ENCODE data around the gene WIPF2. TPM values are rescaled to one million over a fixed set of nuclear protein-coding genes. Genes with fewer than 3 reads are reported as not detected.

The WIPF2 gene
- total and polyA plus RNA-seq, 2 experiments from 2014 or later = 9.2 TPM

DNA sequence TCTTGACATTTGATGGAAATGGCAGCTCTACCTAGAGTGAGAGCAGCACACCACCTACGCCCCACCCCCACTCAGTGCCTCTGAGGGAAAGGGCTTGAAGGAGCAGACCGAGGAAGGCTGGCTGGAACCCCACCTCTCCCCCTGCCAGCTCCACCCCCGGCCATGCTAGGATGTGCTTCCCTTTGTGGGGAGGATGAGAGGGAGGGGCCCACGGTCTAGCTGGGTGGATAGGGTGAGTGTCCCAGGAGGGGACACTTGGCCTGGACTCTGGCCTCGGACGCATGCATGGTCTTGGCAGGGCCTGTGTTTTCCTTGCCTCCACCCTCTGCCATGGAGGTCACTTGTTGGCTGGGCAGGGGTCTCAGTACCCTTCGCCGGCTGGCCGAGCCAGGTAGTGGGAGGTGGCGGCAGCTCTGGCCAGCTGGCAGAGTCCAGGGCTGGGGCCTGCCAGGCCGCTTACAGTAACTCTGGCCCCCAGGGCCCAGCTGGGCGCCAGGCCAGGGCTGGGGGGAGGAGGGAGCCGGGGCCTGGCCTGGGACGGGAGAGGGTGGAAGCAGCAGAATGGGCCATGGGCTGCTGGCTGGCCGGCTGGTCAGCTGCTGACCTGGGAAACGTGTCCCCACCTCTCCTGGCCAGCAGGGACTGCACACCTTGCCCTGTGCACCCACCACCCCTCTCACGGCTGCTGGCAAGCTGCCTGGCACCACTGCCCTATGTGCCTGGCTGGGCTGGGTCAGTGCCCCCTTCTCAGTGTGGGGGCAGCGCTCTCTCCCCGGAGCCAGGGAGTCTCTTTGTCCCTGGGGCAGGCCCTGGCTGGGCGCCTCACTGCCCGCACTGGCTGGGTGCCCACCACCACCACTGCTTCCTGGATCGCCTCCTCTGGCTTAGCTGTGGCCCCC is 112.9 kb downstream of the WIPF2 start:
- H3K4me3 Mint-ChIP-seq = no peak overlapping the region
- no peaks in the 10 kb centered on the region for H3K36me3 ChIP-seq (ENCODE audit: insufficient read depth)

More for the DNA sequence above, 112.9 kb downstream of the WIPF2 start:
- Mint-ChIP-seq H3K36me3 (ENCODE audit: low read depth) (peaks cover 12% of the 10 kb centered on the region), H3K27me3 (ENCODE audit: insufficient read depth, low read depth, poor library complexity) (peaks cover 12% of the 10 kb centered on the region), H3K27ac (no peak overlapping the region), H3K4me1 (peaks cover 26% of the 10 kb centered on the region), H3K9me3 (no peaks in the 10 kb centered on the region; the same call in 2 of the 3 replicates)
- H4K20me1 ChIP-seq (replicated peaks; ENCODE audit: insufficient read depth) = peaks cover 19% of the 10 kb centered on the region
- no peak overlapping the region for H2AFZ ChIP-seq
- 0 out of 2 replicates have a peak, but pooled peaks cover 3% of the 10 kb centered on the region for H3K27me3 ChIP-seq (ENCODE audit: insufficient read depth)
- no peaks in the 10 kb centered on the region for H3K9me2 ChIP-seq (ENCODE audit: insufficient read depth)
- H3K27ac ChIP-seq (ENCODE audit: low read depth) = no peak overlapping the region
- ATAC-seq (peak; percentile 60), DNase-seq (ENCODE audit: low spot score) (no peak)
- TF ChIP-seq POLR2AphosphoS5 (IDR thresholded peaks at IDR 0.05; ENCODE audit: low read depth) = no peak
- no peak for TF ChIP-seq NANOG (IDR thresholded peaks at IDR 0.05; ENCODE audit: borderline replicate concordance)
- no peak for TF ChIP-seq CREB1 (CRISPR knock-in tag; IDR thresholded peaks at IDR 0.05; ENCODE audit: low read depth)
- TF ChIP-seq, protein P1, sequence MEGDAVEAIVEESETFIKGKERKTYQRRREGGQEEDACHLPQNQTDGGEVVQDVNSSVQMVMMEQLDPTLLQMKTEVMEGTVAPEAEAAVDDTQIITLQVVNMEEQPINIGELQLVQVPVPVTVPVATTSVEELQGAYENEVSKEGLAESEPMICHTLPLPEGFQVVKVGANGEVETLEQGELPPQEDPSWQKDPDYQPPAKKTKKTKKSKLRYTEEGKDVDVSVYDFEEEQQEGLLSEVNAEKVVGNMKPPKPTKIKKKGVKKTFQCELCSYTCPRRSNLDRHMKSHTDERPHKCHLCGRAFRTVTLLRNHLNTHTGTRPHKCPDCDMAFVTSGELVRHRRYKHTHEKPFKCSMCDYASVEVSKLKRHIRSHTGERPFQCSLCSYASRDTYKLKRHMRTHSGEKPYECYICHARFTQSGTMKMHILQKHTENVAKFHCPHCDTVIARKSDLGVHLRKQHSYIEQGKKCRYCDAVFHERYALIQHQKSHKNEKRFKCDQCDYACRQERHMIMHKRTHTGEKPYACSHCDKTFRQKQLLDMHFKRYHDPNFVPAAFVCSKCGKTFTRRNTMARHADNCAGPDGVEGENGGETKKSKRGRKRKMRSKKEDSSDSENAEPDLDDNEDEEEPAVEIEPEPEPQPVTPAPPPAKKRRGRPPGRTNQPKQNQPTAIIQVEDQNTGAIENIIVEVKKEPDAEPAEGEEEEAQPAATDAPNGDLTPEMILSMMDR (conservative IDR thresholded peaks at IDR 0.05; ENCODE audit: low read depth in 2 of 2) = no peak
- no peak for TF ChIP-seq EZH2 (IDR thresholded peaks at IDR 0.05; ENCODE audit: low read depth, unreplicated experiment)
- TF ChIP-seq, protein P2, sequence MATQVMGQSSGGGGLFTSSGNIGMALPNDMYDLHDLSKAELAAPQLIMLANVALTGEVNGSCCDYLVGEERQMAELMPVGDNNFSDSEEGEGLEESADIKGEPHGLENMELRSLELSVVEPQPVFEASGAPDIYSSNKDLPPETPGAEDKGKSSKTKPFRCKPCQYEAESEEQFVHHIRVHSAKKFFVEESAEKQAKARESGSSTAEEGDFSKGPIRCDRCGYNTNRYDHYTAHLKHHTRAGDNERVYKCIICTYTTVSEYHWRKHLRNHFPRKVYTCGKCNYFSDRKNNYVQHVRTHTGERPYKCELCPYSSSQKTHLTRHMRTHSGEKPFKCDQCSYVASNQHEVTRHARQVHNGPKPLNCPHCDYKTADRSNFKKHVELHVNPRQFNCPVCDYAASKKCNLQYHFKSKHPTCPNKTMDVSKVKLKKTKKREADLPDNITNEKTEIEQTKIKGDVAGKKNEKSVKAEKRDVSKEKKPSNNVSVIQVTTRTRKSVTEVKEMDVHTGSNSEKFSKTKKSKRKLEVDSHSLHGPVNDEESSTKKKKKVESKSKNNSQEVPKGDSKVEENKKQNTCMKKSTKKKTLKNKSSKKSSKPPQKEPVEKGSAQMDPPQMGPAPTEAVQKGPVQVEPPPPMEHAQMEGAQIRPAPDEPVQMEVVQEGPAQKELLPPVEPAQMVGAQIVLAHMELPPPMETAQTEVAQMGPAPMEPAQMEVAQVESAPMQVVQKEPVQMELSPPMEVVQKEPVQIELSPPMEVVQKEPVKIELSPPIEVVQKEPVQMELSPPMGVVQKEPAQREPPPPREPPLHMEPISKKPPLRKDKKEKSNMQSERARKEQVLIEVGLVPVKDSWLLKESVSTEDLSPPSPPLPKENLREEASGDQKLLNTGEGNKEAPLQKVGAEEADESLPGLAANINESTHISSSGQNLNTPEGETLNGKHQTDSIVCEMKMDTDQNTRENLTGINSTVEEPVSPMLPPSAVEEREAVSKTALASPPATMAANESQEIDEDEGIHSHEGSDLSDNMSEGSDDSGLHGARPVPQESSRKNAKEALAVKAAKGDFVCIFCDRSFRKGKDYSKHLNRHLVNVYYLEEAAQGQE (IDR thresholded peaks at IDR 0.05; ENCODE audit: unreplicated experiment) = no peak
- no peak for TF ChIP-seq EZH2phosphoT487 (IDR thresholded peaks at IDR 0.05; ENCODE audit: unreplicated experiment)
- TF ChIP-seq JUNB (IDR thresholded peaks at IDR 0.05; ENCODE audit: unreplicated experiment) = no peak
- no peak for TF ChIP-seq ZNF114 (CRISPR knock-in tag; IDR thresholded peaks at IDR 0.05)
- TF ChIP-seq STAT1 (IDR thresholded peaks at IDR 0.05; ENCODE audit: unreplicated experiment) = no peak
- no peak overlapping the region for H3K4me3 ChIP-seq
- H3K4me1 ChIP-seq (ENCODE audit: insufficient read depth) = no peaks in the 10 kb centered on the region; the same call in 1 of the 2 replicates
- H3K79me2 ChIP-seq (replicated peaks; ENCODE audit: insufficient read depth) = peaks cover 9% of the 10 kb centered on the region; the same call in 1 of the 2 replicates
- no peaks in the 10 kb centered on the region for H3F3A ChIP-seq (replicated peaks; ENCODE audit: low read depth)
- no peak overlapping the region for H3K4me2 ChIP-seq

Small RNA genes within 50 kb of the gene (microRNA-seq; reads per million reads assigned to microRNA genes)
- gene MIR6867 = not detected

Small RNA genes within 50 kb of the gene (small RNA-seq; reads per million reads assigned to genes)
- not detected for gene MIR6867 (ENCODE audit: low replicate concordance)

Other genes starting within 250 kb of the WIPF2 start
- gene PSMD3, start 238.5 kb upstream of the WIPF2 start, total RNA-seq (2014; rRNA removed; shearing (Covaris generic)) = 200 and 217 TPM in 2 replicates
- 100 and 112 TPM in 2 replicates for gene PSMD3, start 238.5 kb upstream of the WIPF2 start, polyA plus RNA-seq (2016; fragmentation: Nextera tagmentation; extraction: Ambion mirVana)
- 1.2 TPM in 1 of 2 replicates, not detected in the other for gene CSF3, start 203.9 kb upstream of the WIPF2 start, total RNA-seq (2014; rRNA removed; shearing (Covaris generic))
- not detected in 2 replicates for gene CSF3, start 203.9 kb upstream of the WIPF2 start, polyA plus RNA-seq (2016; fragmentation: Nextera tagmentation; extraction: Ambion mirVana)
- 88.9 and 95.1 TPM in 2 replicates for gene MED24, start 164.9 kb upstream of the WIPF2 start, total RNA-seq (2014; rRNA removed; shearing (Covaris generic))
- 44.4 and 44.8 TPM in 2 replicates for gene MED24, start 164.9 kb upstream of the WIPF2 start, polyA plus RNA-seq (2016; fragmentation: Nextera tagmentation; extraction: Ambion mirVana)
- gene THRA, start 156.3 kb upstream of the WIPF2 start, total RNA-seq (2014; rRNA removed; shearing (Covaris generic)) = 9.6 and 10.5 TPM in 2 replicates
- 3.4 and 3.6 TPM in 2 replicates for gene THRA, start 156.3 kb upstream of the WIPF2 start, polyA plus RNA-seq (2016; fragmentation: Nextera tagmentation; extraction: Ambion mirVana)
- 3.6 and 4.2 TPM in 2 replicates for gene NR1D1, start 118.7 kb upstream of the WIPF2 start, total RNA-seq (2014; rRNA removed; shearing (Covaris generic))
- 3.1 and 3.3 TPM in 2 replicates for gene NR1D1, start 118.7 kb upstream of the WIPF2 start, polyA plus RNA-seq (2016; fragmentation: Nextera tagmentation; extraction: Ambion mirVana)
- 52.5 and 56.5 TPM in 2 replicates for gene MSL1, start 97.3 kb upstream of the WIPF2 start, total RNA-seq (2014; rRNA removed; shearing (Covaris generic))
- gene MSL1, start 97.3 kb upstream of the WIPF2 start, polyA plus RNA-seq (2016; fragmentation: Nextera tagmentation; extraction: Ambion mirVana) = 14.3 and 16.2 TPM in 2 replicates
- gene CASC3, start 78.8 kb upstream of the WIPF2 start, total RNA-seq (2014; rRNA removed; shearing (Covaris generic)) = 76.1 and 82.9 TPM in 2 replicates
- 34.4 and 37.5 TPM in 2 replicates for gene CASC3, start 78.8 kb upstream of the WIPF2 start, polyA plus RNA-seq (2016; fragmentation: Nextera tagmentation; extraction: Ambion mirVana)
- gene RAPGEFL1, start 41.8 kb upstream of the WIPF2 start, total RNA-seq (2014; rRNA removed; shearing (Covaris generic)) = 10.4 and 14.0 TPM in 2 replicates
- gene RAPGEFL1, start 41.8 kb upstream of the WIPF2 start, polyA plus RNA-seq (2016; fragmentation: Nextera tagmentation; extraction: Ambion mirVana) = 5.0 and 6.7 TPM in 2 replicates
- gene CDC6, start 68.6 kb downstream of the WIPF2 start, total RNA-seq (2014; rRNA removed; shearing (Covaris generic)) = 75.5 and 79.9 TPM in 2 replicates
- 40.6 and 46.2 TPM in 2 replicates for gene CDC6, start 68.6 kb downstream of the WIPF2 start, polyA plus RNA-seq (2016; fragmentation: Nextera tagmentation; extraction: Ambion mirVana)
- gene RARA, start 89.9 kb downstream of the WIPF2 start, total RNA-seq (2014; rRNA removed; shearing (Covaris generic)) = 15.9 and 17.8 TPM in 2 replicates
- 7.4 and 8.7 TPM in 2 replicates for gene RARA, start 89.9 kb downstream of the WIPF2 start, polyA plus RNA-seq (2016; fragmentation: Nextera tagmentation; extraction: Ambion mirVana)
- gene GJD3, start 145.4 kb downstream of the WIPF2 start, total RNA-seq (2014; rRNA removed; shearing (Covaris generic)) = 1.4 and 2.8 TPM in 2 replicates
- not detected in 2 replicates for gene GJD3, start 145.4 kb downstream of the WIPF2 start, polyA plus RNA-seq (2016; fragmentation: Nextera tagmentation; extraction: Ambion mirVana)
- 258 and 263 TPM in 2 replicates for gene TOP2A, start 198.6 kb downstream of the WIPF2 start, total RNA-seq (2014; rRNA removed; shearing (Covaris generic))
- 442 and 485 TPM in 2 replicates for gene TOP2A, start 198.6 kb downstream of the WIPF2 start, polyA plus RNA-seq (2016; fragmentation: Nextera tagmentation; extraction: Ambion mirVana)
- gene IGFBP4, start 224.1 kb downstream of the WIPF2 start, total RNA-seq (2014; rRNA removed; shearing (Covaris generic)) = 78.9 and 87.2 TPM in 2 replicates
- gene IGFBP4, start 224.1 kb downstream of the WIPF2 start, polyA plus RNA-seq (2016; fragmentation: Nextera tagmentation; extraction: Ambion mirVana) = 37.6 and 38.7 TPM in 2 replicates